ENCODE measurements around the gene DHFR. TPM values are rescaled to one million over a fixed set of nuclear protein-coding genes. Genes with fewer than 3 reads are reported as not detected.

The DHFR gene
- total and polyA plus RNA-seq, 9 of the 15 experiments (the other 6 are each of a cell fraction or from before 2014, with no cell fraction given): 45.6 to 176 (median 97.7) TPM

DNA sequence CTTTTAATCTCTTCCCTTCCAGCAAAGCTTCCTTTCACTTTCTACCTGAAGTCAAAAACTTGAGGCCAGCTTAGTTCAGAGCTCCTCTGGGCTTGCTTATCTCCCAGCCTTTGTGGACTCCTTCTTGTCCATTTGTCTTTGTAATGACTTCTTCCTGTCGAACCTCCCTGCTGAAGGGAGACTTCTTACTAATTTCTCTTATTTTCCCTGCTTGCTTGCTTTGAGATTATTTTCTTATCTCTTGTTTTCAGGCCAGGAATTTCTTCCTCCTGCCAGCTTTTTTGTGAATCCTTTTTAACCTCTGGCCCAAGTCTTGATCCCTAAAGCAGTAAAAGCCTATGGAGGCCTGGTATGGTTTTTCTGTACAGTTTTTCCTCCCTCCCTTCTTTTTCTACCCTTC is 46.8 kb upstream of the DHFR start (continued):
- TF ChIP-seq RCOR1 (IDR thresholded peaks at IDR 0.05; ENCODE audit: borderline replicate concordance in 1 of 2, low read depth in 2 of 2, low read length in 2 of 2): peak in 1 of 2 experiments; percentile 44; a peak in 1 of 4 replicates
- TF ChIP-seq HLTF (IDR thresholded peaks at IDR 0.05): no peak
- no peak for TF ChIP-seq HDGF (IDR thresholded peaks at IDR 0.05)
- TF ChIP-seq, protein P1, sequence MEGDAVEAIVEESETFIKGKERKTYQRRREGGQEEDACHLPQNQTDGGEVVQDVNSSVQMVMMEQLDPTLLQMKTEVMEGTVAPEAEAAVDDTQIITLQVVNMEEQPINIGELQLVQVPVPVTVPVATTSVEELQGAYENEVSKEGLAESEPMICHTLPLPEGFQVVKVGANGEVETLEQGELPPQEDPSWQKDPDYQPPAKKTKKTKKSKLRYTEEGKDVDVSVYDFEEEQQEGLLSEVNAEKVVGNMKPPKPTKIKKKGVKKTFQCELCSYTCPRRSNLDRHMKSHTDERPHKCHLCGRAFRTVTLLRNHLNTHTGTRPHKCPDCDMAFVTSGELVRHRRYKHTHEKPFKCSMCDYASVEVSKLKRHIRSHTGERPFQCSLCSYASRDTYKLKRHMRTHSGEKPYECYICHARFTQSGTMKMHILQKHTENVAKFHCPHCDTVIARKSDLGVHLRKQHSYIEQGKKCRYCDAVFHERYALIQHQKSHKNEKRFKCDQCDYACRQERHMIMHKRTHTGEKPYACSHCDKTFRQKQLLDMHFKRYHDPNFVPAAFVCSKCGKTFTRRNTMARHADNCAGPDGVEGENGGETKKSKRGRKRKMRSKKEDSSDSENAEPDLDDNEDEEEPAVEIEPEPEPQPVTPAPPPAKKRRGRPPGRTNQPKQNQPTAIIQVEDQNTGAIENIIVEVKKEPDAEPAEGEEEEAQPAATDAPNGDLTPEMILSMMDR (IDR thresholded peaks at IDR 0.05 in 2 of 3, conservative IDR thresholded peaks at IDR 0.05 in 1 of 3; ENCODE audit: insufficient read depth in 2 of 3, low read depth in 1 of 3, low read length in 3 of 3): no peak
- TF ChIP-seq FOXA3 (CRISPR knock-in tag; conservative IDR thresholded peaks at IDR 0.05 in 1 of 2, IDR thresholded peaks at IDR 0.05 in 1 of 2): no peak
- no peak for TF ChIP-seq MBD2 (IDR thresholded peaks at IDR 0.05; ENCODE audit: borderline replicate concordance, low read depth)
- TF ChIP-seq ARNT (IDR thresholded peaks at IDR 0.05): no peak
- TF ChIP-seq ILK (tag; IDR thresholded peaks at IDR 0.05; ENCODE audit: borderline replicate concordance, low read depth): no peak
- TF ChIP-seq PYGO2 (tag; IDR thresholded peaks at IDR 0.05): no peak
- TF ChIP-seq MTA2 (IDR thresholded peaks at IDR 0.05; ENCODE audit: low read depth): peak; percentile 49
- no peak for TF ChIP-seq ZNF174 (CRISPR knock-in tag; IDR thresholded peaks at IDR 0.05)
- peak; percentile 72 for TF ChIP-seq TCF3 (CRISPR knock-in tag; IDR thresholded peaks at IDR 0.05)
- TF ChIP-seq CHD1 (IDR thresholded peaks at IDR 0.05; ENCODE audit: low read length): no peak
- TF ChIP-seq ZNF57 (CRISPR knock-in tag; IDR thresholded peaks at IDR 0.05): no peak
- 0 out of 2 replicates have a peak, but pooled peaks have one; percentile 12 for TF ChIP-seq GABPA (tag; conservative IDR thresholded peaks at IDR 0.05; ENCODE audit: low read depth)
- TF ChIP-seq, protein P2, sequence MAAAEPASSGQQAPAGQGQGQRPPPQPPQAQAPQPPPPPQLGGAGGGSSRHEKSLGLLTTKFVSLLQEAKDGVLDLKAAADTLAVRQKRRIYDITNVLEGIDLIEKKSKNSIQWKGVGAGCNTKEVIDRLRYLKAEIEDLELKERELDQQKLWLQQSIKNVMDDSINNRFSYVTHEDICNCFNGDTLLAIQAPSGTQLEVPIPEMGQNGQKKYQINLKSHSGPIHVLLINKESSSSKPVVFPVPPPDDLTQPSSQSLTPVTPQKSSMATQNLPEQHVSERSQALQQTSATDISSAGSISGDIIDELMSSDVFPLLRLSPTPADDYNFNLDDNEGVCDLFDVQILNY (CRISPR knock-in tag; IDR thresholded peaks at IDR 0.05): no peak
- no peak for TF ChIP-seq HSF4 (CRISPR knock-in tag; IDR thresholded peaks at IDR 0.05; ENCODE audit: borderline replicate concordance)
- no peak for TF ChIP-seq DMBX1 (CRISPR knock-in tag; IDR thresholded peaks at IDR 0.05; ENCODE audit: borderline replicate concordance)
- peak; percentile 79 for TF ChIP-seq MEIS2 (IDR thresholded peaks at IDR 0.05; ENCODE audit: partially characterized antibody)
- no peak for TF ChIP-seq ZNF561 (CRISPR knock-in tag; conservative IDR thresholded peaks at IDR 0.05)
- TF ChIP-seq SMC3 (conservative IDR thresholded peaks at IDR 0.05; ENCODE audit: insufficient read depth, low read depth, low read length): no peak
- no peak for TF ChIP-seq MCM3 (IDR thresholded peaks at IDR 0.05)
- TF ChIP-seq, protein P3, sequence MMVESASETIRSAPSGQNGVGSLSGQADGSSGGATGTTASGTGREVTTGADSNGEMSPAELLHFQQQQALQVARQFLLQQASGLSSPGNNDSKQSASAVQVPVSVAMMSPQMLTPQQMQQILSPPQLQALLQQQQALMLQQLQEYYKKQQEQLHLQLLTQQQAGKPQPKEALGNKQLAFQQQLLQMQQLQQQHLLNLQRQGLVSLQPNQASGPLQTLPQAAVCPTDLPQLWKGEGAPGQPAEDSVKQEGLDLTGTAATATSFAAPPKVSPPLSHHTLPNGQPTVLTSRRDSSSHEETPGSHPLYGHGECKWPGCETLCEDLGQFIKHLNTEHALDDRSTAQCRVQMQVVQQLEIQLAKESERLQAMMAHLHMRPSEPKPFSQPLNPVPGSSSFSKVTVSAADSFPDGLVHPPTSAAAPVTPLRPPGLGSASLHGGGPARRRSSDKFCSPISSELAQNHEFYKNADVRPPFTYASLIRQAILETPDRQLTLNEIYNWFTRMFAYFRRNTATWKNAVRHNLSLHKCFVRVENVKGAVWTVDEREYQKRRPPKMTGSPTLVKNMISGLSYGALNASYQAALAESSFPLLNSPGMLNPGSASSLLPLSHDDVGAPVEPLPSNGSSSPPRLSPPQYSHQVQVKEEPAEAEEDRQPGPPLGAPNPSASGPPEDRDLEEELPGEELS (CRISPR knock-in tag; IDR thresholded peaks at IDR 0.05; ENCODE audit: borderline replicate concordance): no peak
- no peak for TF ChIP-seq EP400 (IDR thresholded peaks at IDR 0.05)
- no peak for TF ChIP-seq POU5F1 (IDR thresholded peaks at IDR 0.05; ENCODE audit: borderline replicate concordance, low read depth, low read length, partially characterized antibody)
- no peak for TF ChIP-seq EZH2 (IDR thresholded peaks at IDR 0.05; ENCODE audit: borderline replicate concordance, low read depth, low read length)
